Measurements from ENCODE around the gene RUNX3. TPM values are rescaled to one million over a fixed set of nuclear protein-coding genes. Genes with fewer than 3 reads are reported as not detected.

Gene RUNX3
- polyA plus RNA-seq, 3 donors = 4.4 to 27.9 (median 6.7) TPM

DNA sequence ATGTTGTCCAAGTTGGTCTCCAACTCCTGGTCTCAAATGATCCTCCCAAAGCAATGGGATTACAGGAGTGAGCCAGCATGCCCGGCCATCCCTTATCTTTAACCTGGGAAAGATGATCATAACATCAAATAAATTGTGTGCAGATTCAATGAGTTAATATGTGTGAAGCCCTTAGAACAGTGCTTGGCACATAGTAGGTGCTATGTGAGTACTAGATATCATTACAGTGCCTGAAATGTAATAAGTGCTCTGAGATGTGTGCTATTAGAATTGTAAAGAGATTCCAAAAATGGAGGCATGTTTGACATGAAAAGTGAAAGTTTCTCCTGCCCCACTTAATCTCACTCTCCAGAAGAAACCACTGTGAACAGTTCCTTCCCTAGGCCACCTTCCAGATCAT lies 71.8 kb downstream of the RUNX3 start:
- H3K4me1 Mint-ChIP-seq = peaks cover 3% of the 10 kb centered on the region
- Histone ChIP-seq H3K9ac (ENCODE audit: insufficient read depth, low read length, poor library complexity, severe bottlenecking) (no peak overlapping the region), H3K27ac (ENCODE audit: low read depth in 1 of 2, low read length in 2 of 2) (no peak overlapping the region), H4K20me1 (ENCODE audit: insufficient read depth, low read length) (no peaks in the 10 kb centered on the region), H3K9me3 (replicated peaks in 1 of 2; ENCODE audit: control insufficient read depth in 1 of 2, insufficient read depth in 1 of 2, low read length in 2 of 2) (no peaks in the 10 kb centered on the region), H3K27me3 (ENCODE audit: control insufficient read depth in 2 of 2, insufficient read depth in 2 of 2, low read length in 2 of 2) (peaks cover 0 to 6% of the 10 kb centered on the region in 2 donors), H3K4me1 (ENCODE audit: control insufficient read depth in 1 of 2, insufficient read depth in 2 of 2, low read length in 2 of 2) (peaks cover 0 to 1% of the 10 kb centered on the region in 2 donors), H3K79me2 (ENCODE audit: insufficient read depth, low read length) (no peaks in the 10 kb centered on the region), H3K36me3 (replicated peaks in 1 of 2; ENCODE audit: control insufficient read depth in 1 of 2, insufficient read depth in 2 of 2, low read length in 2 of 2) (no peaks in the 10 kb centered on the region), H2AFZ (ENCODE audit: insufficient read depth, low read depth, low read length, poor library complexity, severe bottlenecking) (no peak overlapping the region), H3K4me3 (replicated peaks in 1 of 3; ENCODE audit: low read depth in 2 of 3, low read length in 3 of 3) (no peak overlapping the region), H3K4me2 (replicated peaks; ENCODE audit: extremely low read depth, low read length, poor library complexity, severe bottlenecking) (no peak overlapping the region)
- intact Hi-C loops (cut with micrococcal nuclease) = no loop called here
- H3K27ac Mint-ChIP-seq = no peak overlapping the region
- H3K27me3 Mint-ChIP-seq (ENCODE audit: low read depth in 3 of 3) = peaks cover 13 to 41% (median 18%) of the 10 kb centered on the region in 3 donors
- no CpG with 5 or more reads among the region's 1 CpG for WGBS (ENCODE audit: insufficient coverage)
- DNase-seq = no peak
- no peaks in the 10 kb centered on the region for H3K9me3 Mint-ChIP-seq
- no peaks in the 10 kb centered on the region for H3K36me3 Mint-ChIP-seq
- TF ChIP-seq, protein P1, sequence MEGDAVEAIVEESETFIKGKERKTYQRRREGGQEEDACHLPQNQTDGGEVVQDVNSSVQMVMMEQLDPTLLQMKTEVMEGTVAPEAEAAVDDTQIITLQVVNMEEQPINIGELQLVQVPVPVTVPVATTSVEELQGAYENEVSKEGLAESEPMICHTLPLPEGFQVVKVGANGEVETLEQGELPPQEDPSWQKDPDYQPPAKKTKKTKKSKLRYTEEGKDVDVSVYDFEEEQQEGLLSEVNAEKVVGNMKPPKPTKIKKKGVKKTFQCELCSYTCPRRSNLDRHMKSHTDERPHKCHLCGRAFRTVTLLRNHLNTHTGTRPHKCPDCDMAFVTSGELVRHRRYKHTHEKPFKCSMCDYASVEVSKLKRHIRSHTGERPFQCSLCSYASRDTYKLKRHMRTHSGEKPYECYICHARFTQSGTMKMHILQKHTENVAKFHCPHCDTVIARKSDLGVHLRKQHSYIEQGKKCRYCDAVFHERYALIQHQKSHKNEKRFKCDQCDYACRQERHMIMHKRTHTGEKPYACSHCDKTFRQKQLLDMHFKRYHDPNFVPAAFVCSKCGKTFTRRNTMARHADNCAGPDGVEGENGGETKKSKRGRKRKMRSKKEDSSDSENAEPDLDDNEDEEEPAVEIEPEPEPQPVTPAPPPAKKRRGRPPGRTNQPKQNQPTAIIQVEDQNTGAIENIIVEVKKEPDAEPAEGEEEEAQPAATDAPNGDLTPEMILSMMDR (IDR thresholded peaks at IDR 0.05) = no peak
- H3K4me3 Mint-ChIP-seq = no peak overlapping the region

- no peak overlapping the region for H3K9ac ChIP-seq (ENCODE audit: insufficient read depth, low read length, poor library complexity, severe bottlenecking)
- Mint-ChIP-seq H3K27ac (no peak overlapping the region), H3K36me3 (no peaks in the 10 kb centered on the region), H3K4me3 (no peak overlapping the region), H3K4me1 (peaks cover 1% of the 10 kb centered on the region), H3K27me3 (ENCODE audit: low read depth in 3 of 3) (peaks cover 13 to 35% (median 18%) of the 10 kb centered on the region in 3 donors), H3K9me3 (no peaks in the 10 kb centered on the region)
- H3K4me1 ChIP-seq (ENCODE audit: control insufficient read depth in 1 of 2, insufficient read depth in 2 of 2, low read length in 2 of 2) = no peaks in the 10 kb centered on the region
- TF ChIP-seq, protein P1 (IDR thresholded peaks at IDR 0.05) = no peak
- no peaks in the 10 kb centered on the region for H3K79me2 ChIP-seq (ENCODE audit: insufficient read depth, low read length)
- H3K4me3 ChIP-seq (replicated peaks in 1 of 3; ENCODE audit: low read depth in 2 of 3, low read length in 3 of 3) = no peak overlapping the region
- H3K9me3 ChIP-seq (replicated peaks in 1 of 2; ENCODE audit: control insufficient read depth in 1 of 2, insufficient read depth in 1 of 2, low read length in 2 of 2) = no peaks in the 10 kb centered on the region
- peaks cover 0 to 5% of the 10 kb centered on the region in 2 donors for H3K27me3 ChIP-seq (ENCODE audit: control insufficient read depth in 2 of 2, insufficient read depth in 2 of 2, low read length in 2 of 2)
- intact Hi-C loops (cut with micrococcal nuclease) = no loop called here
- no peak for DNase-seq
- H4K20me1 ChIP-seq (ENCODE audit: insufficient read depth, low read length) = no peaks in the 10 kb centered on the region
- H3K36me3 ChIP-seq (replicated peaks in 1 of 2; ENCODE audit: control insufficient read depth in 1 of 2, insufficient read depth in 2 of 2, low read length in 2 of 2) = no peaks in the 10 kb centered on the region
- H3K27ac ChIP-seq (ENCODE audit: low read depth in 1 of 2, low read length in 2 of 2) = no peak overlapping the region
- 93% methylated on average over 4 of the region's 6 CpGs for WGBS (ENCODE audit: insufficient coverage)
- H3K4me2 ChIP-seq (replicated peaks; ENCODE audit: extremely low read depth, low read length, poor library complexity, severe bottlenecking) = no peak overlapping the region
- H2AFZ ChIP-seq (ENCODE audit: insufficient read depth, low read depth, low read length, poor library complexity, severe bottlenecking) = no peak overlapping the region
These were observed 72.5 kb downstream of the RUNX3 start for GRCh38 chr1:24857507-24858133.
